PC-3 (cell line): Measurements from ENCODE around the gene SPIRE1. TPM values are rescaled to one million over a fixed set of nuclear protein-coding genes. Genes with fewer than 3 reads are reported as not detected.
"Not testable (repeated sequence)": the region's sequence is repeated elsewhere in the genome, so short reads cannot be mapped to it uniquely, and the experiment has no call there.

Source experiments
- ATAC-seq: fragments of 200-7000 bp; cut with Tn5 transposase; 2 replicates; pipeline ENCODE4 v1.9.1; 2020; ENCODE audit warnings: mild to moderate bottlenecking, moderate library complexity
- BruUV-seq: library from RNA; stranded (reverse); fragments of 400-500 nt; replicated peaks from 2 replicates; lab custom pipeline; 2021; lab: Mats Ljungman, UMichigan
- CTCF ChIA-PET: fragments of 300-600 bp; sonication (Branson Sonifier 250); formaldehyde crosslinking; loops from one replicate; lab custom pipeline; 2022; ENCODE audit warnings: antibody characterized with exemption; lab: Charles Lee
- POLR2A ChIA-PET: fragments of 300-600 bp; sonication (Branson Sonifier 250); formaldehyde crosslinking; loops from one replicate; lab custom pipeline; 2022; ENCODE audit warnings: antibody characterized with exemption; ENCODE audit not compliant: unreplicated experiment; lab: Charles Lee
- DNase-seq: peaks from one replicate; pipeline ENCODE4 v3.0.0-alpha.2; 2015
- H2AFZ ChIP-seq: fragments of 300-600 bp; sonication (generic); 2 replicates; pipeline ENCODE4 v1.6.0; 2016; ENCODE audit warnings: antibody characterized with exemption, low read length
- H3F3A ChIP-seq: fragments of 300-600 bp; sonication (generic); one replicate; pipeline ENCODE4 v1.6.0; 2017; ENCODE audit warnings: antibody characterized with exemption, low read length, control low read depth, mild to moderate bottlenecking; ENCODE audit not compliant: unreplicated experiment
- H3K27ac ChIP-seq: fragments of 300-600 bp; sonication (generic); 2 replicates; pipeline ENCODE4 v1.5.1; 2016; ENCODE audit warnings: mild to moderate bottlenecking, low read length
- H3K27me3 ChIP-seq: fragments of 300-600 bp; sonication (generic); 2 replicates; pipeline ENCODE4 v1.6.1; 2016; ENCODE audit warnings: low read length, mixed read lengths
- H3K36me3 ChIP-seq: fragments of 300-600 bp; sonication (generic); 2 replicates; pipeline ENCODE4 v1.6.1; 2016; ENCODE audit warnings: low read depth, mixed run types, low read length, mixed read lengths
- H3K4me1 ChIP-seq: fragments of 300-600 bp; sonication (generic); 2 replicates; pipeline ENCODE4 v1.5.1; 2016; ENCODE audit warnings: low read length; ENCODE audit not compliant: insufficient read depth
- H3K4me2 ChIP-seq: fragments of 300-600 bp; sonication (generic); 2 replicates; pipeline ENCODE4 v1.6.0; 2016; ENCODE audit warnings: low read length
- H3K4me3 ChIP-seq: fragments of 300-600 bp; sonication (generic); 2 replicates; pipeline ENCODE4 v1.5.1; 2016; ENCODE audit warnings: mild to moderate bottlenecking, low read length, mixed read lengths
- H3K79me2 ChIP-seq: fragments of 300-600 bp; sonication (generic); 2 replicates; pipeline ENCODE4 v1.6.1; 2017; ENCODE audit warnings: low read length, mixed read lengths
- H3K9ac ChIP-seq: fragments of 300-600 bp; sonication (generic); 2 replicates; pipeline ENCODE4 v1.6.0; 2016; ENCODE audit warnings: mild to moderate bottlenecking, low read length
- H3K9me2 ChIP-seq: fragments of 300-600 bp; sonication (generic); replicated peaks from 2 replicates; pipeline ENCODE4 v1.6.1; 2016; ENCODE audit warnings: mixed run types, low read length, mixed read lengths
- H3K9me3 ChIP-seq: fragments of 300-600 bp; sonication (generic); 2 replicates; pipeline ENCODE4 v1.6.1; 2016; ENCODE audit warnings: low read length, mixed read lengths
- H4K20me1 ChIP-seq: fragments of 300-600 bp; sonication (generic); 2 replicates; pipeline ENCODE4 v1.6.1; 2016; ENCODE audit warnings: low read length, mixed read lengths
- CTCF ChIP-seq: fragments of 300-600 bp; sonication (generic); conservative IDR thresholded peaks from 2 replicates; pipeline ENCODE4 v1.5.1; 2017; ENCODE audit warnings: antibody characterized with exemption, low read depth, mild to moderate bottlenecking, low read length
- EZH2 ChIP-seq: fragments of 300-600 bp; sonication (generic); IDR thresholded peaks from one replicate; pipeline ENCODE4 v1.6.1; 2017; ENCODE audit warnings: antibody characterized with exemption, mild to moderate bottlenecking, low read length; ENCODE audit not compliant: unreplicated experiment
- EZH2phosphoT487 ChIP-seq: fragments of 300-600 bp; sonication (generic); IDR thresholded peaks from 2 replicates; pipeline ENCODE4 v1.6.1; 2018; ENCODE audit warnings: mild to moderate bottlenecking, antibody characterized with exemption, low read length, borderline replicate concordance
- intact Hi-C: fragments of 100-400 bp; cut with micrococcal nuclease; formaldehyde crosslinking; loops from 2 replicates; pipeline ENCODE4 v1.9.0; 2023
- total RNA-seq: library from RNA; depleted of rRNA; stranded (reverse); fragments of >200 nt; gene quantifications from 2 replicates; pipeline ENCODE4 v1.2.3, GENCODE V29; 2014

SPIRE1 gene
- total RNA-seq, 1 experiment from 2014 or later = 32.4 TPM

DNA sequence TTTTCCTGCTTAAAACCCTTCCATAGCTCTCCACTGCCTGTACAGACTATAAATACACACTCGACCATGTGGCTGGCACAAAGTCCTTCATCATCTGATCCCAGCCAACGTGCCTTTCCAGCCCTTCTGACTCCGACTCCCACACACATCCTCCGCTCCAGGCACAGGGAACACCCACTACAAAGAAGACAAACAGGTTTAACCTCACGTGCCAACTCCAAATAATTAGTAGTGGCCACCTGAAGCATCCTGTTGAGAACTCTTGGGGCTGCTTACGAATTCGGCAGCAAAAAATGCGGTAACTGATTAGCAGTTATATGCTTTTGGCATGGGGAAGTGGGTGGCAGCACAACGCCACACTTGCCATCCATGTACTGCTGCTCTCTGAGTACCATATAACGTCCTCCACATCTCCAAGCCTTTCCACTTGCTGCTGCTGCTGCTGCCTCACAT, 12.1 kb downstream of the SPIRE1 start:
- Histone ChIP-seq H3K79me2 (peaks cover 92% of the 10 kb centered on the region), H3K9me3 (no peaks in the 10 kb centered on the region), H3K4me3 (no peak overlapping the region), H3K27me3 (no peaks in the 10 kb centered on the region), H4K20me1 (no peaks in the 10 kb centered on the region), H3K4me2 (peak overlapping the region; percentile 41), H2AFZ (peak overlapping the region; percentile 51; the same call in 1 of the 2 replicates), H3K4me1 (peaks cover 49% of the 10 kb centered on the region), H3F3A (no peaks in the 10 kb centered on the region), H3K27ac (peak overlapping the region; percentile 38), H3K36me3 (no peaks in the 10 kb centered on the region; the same call in 1 of the 2 replicates), H3K9ac (no peak overlapping the region), H3K9me2 (no peaks in the 10 kb centered on the region)
- ChIA-PET CTCF (no interaction called here), POLR2A (no interaction called here)
- no TSS peak for BruUV-seq
- peak; percentile 38 for DNase-seq
- intact Hi-C loops = loop anchor here (10.0 kb wide), 1 partner anchor 61 kb away; no protein-coding TSS in a partner anchor
- ATAC-seq = no peak
- no peak for TF ChIP-seq EZH2phosphoT487
- TF ChIP-seq CTCF = no peak
- no peak for TF ChIP-seq EZH2

DNA sequence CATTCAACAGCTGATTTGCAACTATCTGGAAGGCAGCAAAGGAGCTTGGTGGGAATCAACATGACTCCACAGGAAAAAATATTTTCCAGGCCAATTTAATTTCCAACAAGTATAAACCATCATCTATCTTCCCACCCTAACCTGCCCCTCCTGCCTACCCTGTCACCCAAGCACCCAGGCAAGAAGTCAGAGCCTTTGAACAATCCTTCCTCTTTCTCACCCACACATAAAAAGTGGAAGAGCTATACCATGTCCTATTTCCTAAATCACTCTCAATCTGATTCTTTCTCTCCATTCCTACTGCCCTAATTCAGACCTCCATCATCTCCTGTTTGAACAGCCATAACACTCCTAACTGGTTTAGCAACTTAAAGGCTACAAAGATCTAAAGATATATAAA, 12.7 kb downstream of the SPIRE1 start:
- H3K27me3 ChIP-seq = no peaks in the 10 kb centered on the region
- intact Hi-C loops = loop anchor here (10.0 kb wide), 1 partner anchor 60 kb away; no protein-coding TSS in a partner anchor
- H3K36me3 ChIP-seq = no peaks in the 10 kb centered on the region; the same call in 1 of the 2 replicates
- H3K4me1 ChIP-seq = peaks cover 54% of the 10 kb centered on the region
- peak overlapping the region; percentile 51; the same call in 1 of the 2 replicates for H2AFZ ChIP-seq
- peak overlapping the region; percentile 41 for H3K4me2 ChIP-seq
- DNase-seq = peak; percentile 49
- H3K79me2 ChIP-seq = peaks cover 88% of the 10 kb centered on the region
- H3K4me3 ChIP-seq = no peak overlapping the region
- H4K20me1 ChIP-seq = no peaks in the 10 kb centered on the region
- no peak overlapping the region for H3K9ac ChIP-seq
- ChIA-PET CTCF (no interaction called here), POLR2A (interaction anchor here (0.6 kb wide), 1 partner anchor 164 kb away, joined by 5 read pairs; no protein-coding TSS in a partner anchor)
- H3K9me3 ChIP-seq = no peaks in the 10 kb centered on the region
- peaks cover 2% of the 10 kb centered on the region for H3F3A ChIP-seq
- no peak for ATAC-seq
- H3K9me2 ChIP-seq = no peaks in the 10 kb centered on the region
- H3K27ac ChIP-seq = peak overlapping the region; percentile 38
- no TSS peak for BruUV-seq
- TF ChIP-seq EZH2 (no peak), EZH2phosphoT487 (no peak), CTCF (no peak)

- CTCF ChIA-PET, H3K4me3 ChIP-seq, H3K9me2 ChIP-seq, H3K27me3 ChIP-seq, H3K9ac ChIP-seq, H3K9me3 ChIP-seq, H2AFZ ChIP-seq, H3K4me2 ChIP-seq, ATAC-seq, POLR2A ChIA-PET, BruUV-seq, H3K36me3 ChIP-seq, H3F3A ChIP-seq, H3K27ac ChIP-seq, H4K20me1 ChIP-seq: not testable (repeated sequence)
- peak; percentile 4 for DNase-seq
- H3K4me1 ChIP-seq = peaks cover 69% of the 10 kb centered on the region
- H3K79me2 ChIP-seq = peaks cover 81% of the 10 kb centered on the region
- intact Hi-C loops = loop anchor here (2.0 to 10.0 kb wide), 2 partner anchors 13 to 59 kb away; no protein-coding TSS in a partner anchor
Measured at GRCh38 chr18:12643756-12644155, 14.2 kb downstream of the SPIRE1 start.
